ENCODE measurements around the gene LRP5.

DNA sequence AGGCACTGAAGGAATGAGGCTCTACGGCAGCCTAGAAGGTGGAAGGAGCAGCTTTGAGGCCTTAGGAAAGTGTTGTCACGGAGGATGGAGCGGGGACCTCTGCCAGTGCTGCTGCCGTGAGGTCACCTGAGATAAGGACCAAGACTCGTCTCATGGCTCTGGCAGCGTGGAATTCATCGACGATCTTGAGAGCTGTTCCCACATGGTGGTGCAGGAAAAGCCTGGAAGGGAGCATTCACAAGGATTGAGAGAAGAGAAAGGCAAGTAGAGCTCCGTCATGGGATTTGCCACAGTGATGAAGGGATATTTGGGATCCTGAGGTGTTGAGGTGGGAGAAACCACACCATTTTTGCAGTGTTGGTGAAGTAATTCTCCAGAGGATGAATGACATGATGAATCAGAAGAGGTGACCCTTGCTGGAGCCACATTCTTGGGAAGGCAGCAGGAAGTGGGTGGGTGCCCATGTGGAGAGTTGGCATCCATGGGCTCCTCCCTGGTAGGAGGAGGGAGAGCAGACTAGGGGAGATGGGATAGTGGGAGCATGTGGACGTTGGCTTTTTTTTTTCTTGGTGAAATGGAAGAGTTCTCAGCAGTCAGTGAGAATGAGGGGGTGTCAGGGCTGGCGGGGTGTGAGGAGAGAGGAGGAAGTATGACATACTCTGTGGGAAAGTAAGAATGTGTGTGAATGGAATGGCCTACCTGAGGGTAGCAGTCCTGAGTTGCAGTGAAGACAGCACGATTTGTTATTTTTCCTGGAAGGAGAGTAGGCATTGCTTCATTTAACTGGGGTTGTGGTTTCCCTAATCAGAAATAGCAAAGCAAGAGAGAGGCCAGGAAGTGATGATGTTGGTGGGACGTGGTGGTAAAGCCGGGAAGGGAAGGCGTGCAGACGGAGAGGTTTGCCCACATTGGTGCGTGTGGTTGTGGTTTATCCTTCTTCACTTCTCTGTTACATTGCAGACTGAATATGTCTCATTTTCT, 159.3 kb downstream of the LRP5 start:
- TF ChIP-seq, protein P1, sequence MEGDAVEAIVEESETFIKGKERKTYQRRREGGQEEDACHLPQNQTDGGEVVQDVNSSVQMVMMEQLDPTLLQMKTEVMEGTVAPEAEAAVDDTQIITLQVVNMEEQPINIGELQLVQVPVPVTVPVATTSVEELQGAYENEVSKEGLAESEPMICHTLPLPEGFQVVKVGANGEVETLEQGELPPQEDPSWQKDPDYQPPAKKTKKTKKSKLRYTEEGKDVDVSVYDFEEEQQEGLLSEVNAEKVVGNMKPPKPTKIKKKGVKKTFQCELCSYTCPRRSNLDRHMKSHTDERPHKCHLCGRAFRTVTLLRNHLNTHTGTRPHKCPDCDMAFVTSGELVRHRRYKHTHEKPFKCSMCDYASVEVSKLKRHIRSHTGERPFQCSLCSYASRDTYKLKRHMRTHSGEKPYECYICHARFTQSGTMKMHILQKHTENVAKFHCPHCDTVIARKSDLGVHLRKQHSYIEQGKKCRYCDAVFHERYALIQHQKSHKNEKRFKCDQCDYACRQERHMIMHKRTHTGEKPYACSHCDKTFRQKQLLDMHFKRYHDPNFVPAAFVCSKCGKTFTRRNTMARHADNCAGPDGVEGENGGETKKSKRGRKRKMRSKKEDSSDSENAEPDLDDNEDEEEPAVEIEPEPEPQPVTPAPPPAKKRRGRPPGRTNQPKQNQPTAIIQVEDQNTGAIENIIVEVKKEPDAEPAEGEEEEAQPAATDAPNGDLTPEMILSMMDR (IDR thresholded peaks at IDR 0.05): no peak
- no peak for TF ChIP-seq POLR2A (IDR thresholded peaks at IDR 0.05)

Measured in thyroid gland (tissue), 4 donors.